GM08714 (cell line): Measurements from ENCODE around the gene TLE5.

ENCODE experiments used
- H3K4me3 ChIP-seq: fragments of 200-500 bp; sonication (Bioruptor generic); 2 replicates; pipeline ENCODE4 v1.5.1; 2014; ENCODE audit warnings: mild to moderate bottlenecking, low read length, inconsistent platforms
- ZNF274 ChIP-seq: IDR thresholded peaks from 2 replicates; pipeline ENCODE4 v1.6.1; 2012; ENCODE audit warnings: mild to moderate bottlenecking, low read depth, low read length

TLE5 gene

GRCh38 chr19:3034656-3035541 lies 27.4 kb downstream of the TLE5 start:
- no peak for TF ChIP-seq ZNF274
- peak overlapping the region; percentile 69 for H3K4me3 ChIP-seq

GRCh38 chr19:3034406-3034655 lies 28.0 kb downstream of the TLE5 start:
- no peak for TF ChIP-seq ZNF274
- H3K4me3 ChIP-seq: no peak overlapping the region

- no peak for TF ChIP-seq ZNF274
- H3K4me3 ChIP-seq: no peak overlapping the region
Observed at GRCh38 chr19:3033595-3034405, 28.5 kb downstream of the TLE5 start.

- H3K4me3 ChIP-seq: no peak overlapping the region
- TF ChIP-seq ZNF274: no peak
Observed at GRCh38 chr19:3031607-3031867, 30.8 kb downstream of the TLE5 start.

GRCh38 chr19:3029065-3029923 lies 33.0 kb downstream of the TLE5 start, which contains the start of gene TLE2:
TLE2 (minus strand) TSS chr19:3029280; CDS start chr19:3028904, 376 bp downstream.
- no peak for TF ChIP-seq ZNF274
- peak within 1 kb of the TSS; percentile 29 for H3K4me3 ChIP-seq

GRCh38 chr19:3028305-3029064 lies 33.8 kb downstream of the TLE5 start:
- H3K4me3 ChIP-seq: peak overlapping the region; percentile 29
- no peak for TF ChIP-seq ZNF274

GRCh38 chr19:3027981-3028304 lies 34.4 kb downstream of the TLE5 start:
- TF ChIP-seq ZNF274: no peak
- no peak overlapping the region for H3K4me3 ChIP-seq

- no peak for TF ChIP-seq ZNF274
Observed at GRCh38 chr19:3027292-3027691, 35.0 kb downstream of the TLE5 start.

GRCh38 chr19:3026768-3027167 lies 35.5 kb downstream of the TLE5 start:
- H3K4me3 ChIP-seq: no peak overlapping the region
- no peak for TF ChIP-seq ZNF274

More at GRCh38 chr19:3027292-3027691, 35.0 kb downstream of the TLE5 start:
- H3K4me3 ChIP-seq: no peak overlapping the region

GRCh38 chr19:3025549-3025886 lies 36.8 kb downstream of the TLE5 start:
- no peak overlapping the region for H3K4me3 ChIP-seq
- TF ChIP-seq ZNF274: no peak

- H3K4me3 ChIP-seq: no peak overlapping the region
- TF ChIP-seq ZNF274: no peak
Observed at GRCh38 chr19:3024870-3025548, 37.3 kb downstream of the TLE5 start.

- H3K4me3 ChIP-seq: no peak overlapping the region
- TF ChIP-seq ZNF274: no peak
Observed at GRCh38 chr19:3024509-3024869, 37.8 kb downstream of the TLE5 start.

GRCh38 chr19:3020321-3020960 lies 41.9 kb downstream of the TLE5 start:
- no peak for TF ChIP-seq ZNF274
- H3K4me3 ChIP-seq: no peak overlapping the region
